CD4-positive, alpha-beta T cell treated with Interleukin-6 at 100 ng/mL for 8 hours (primary cell): ENCODE results near the gene POMP.

ENCODE experiments used
- DNase-seq: peaks from one replicate; pipeline ENCODE4 v3.0.0-alpha.2; 2020; ENCODE audit warnings: mixed read lengths, low spot score

Gene POMP

GRCh38 chr13:28697441-28697840 lies 38.5 kb downstream of the POMP start:
- DNase-seq: no peak

- DNase-seq: no peak
These were observed 40.3 kb downstream of the POMP start for GRCh38 chr13:28699246-28699645.

GRCh38 chr13:28704282-28704681 lies 45.4 kb downstream of the POMP start:
- DNase-seq: no peak

- DNase-seq: no peak
These were observed 46.0 kb downstream of the POMP start for GRCh38 chr13:28704919-28705318.

GRCh38 chr13:28705461-28706083 lies 46.6 kb downstream of the POMP start:
- no peak for DNase-seq

GRCh38 chr13:28707629-28708427 lies 48.9 kb downstream of the POMP start:
- DNase-seq: no peak

- no peak for DNase-seq
These were observed 51.2 kb downstream of the POMP start for GRCh38 chr13:28710161-28710560.

GRCh38 chr13:28714651-28715050 lies 55.7 kb downstream of the POMP start:
- no peak for DNase-seq

GRCh38 chr13:28716511-28716910 lies 57.6 kb downstream of the POMP start:
- DNase-seq: no peak

- no peak for DNase-seq
These were observed 58.2 kb downstream of the POMP start for GRCh38 chr13:28717170-28717569.

GRCh38 chr13:28718196-28718542 lies 59.2 kb downstream of the POMP start:
- no peak for DNase-seq

- DNase-seq: peak; percentile 97
These were observed 59.8 kb downstream of the POMP start, which contains the start of gene SLC46A3 for GRCh38 chr13:28718543-28719226. SLC46A3 (minus strand) TSS chr13:28718970; CDS start chr13:28717998, 972 bp downstream.

- DNase-seq: no peak
These were observed 60.5 kb downstream of the POMP start for GRCh38 chr13:28719227-28720055.

GRCh38 chr13:28723806-28724205 lies 64.9 kb downstream of the POMP start:
- DNase-seq: no peak

- no peak for DNase-seq
These were observed 66.2 kb downstream of the POMP start for GRCh38 chr13:28725046-28725610.
